NCI-H1092 treated with DMSO at 0.1 percent for 48 hours (cell line): ENCODE data around the gene MBLAC1.
"Not testable (repeated sequence)": the region's sequence is repeated elsewhere in the genome, so short reads cannot be mapped to it uniquely, and the experiment has no call there.

Experiments
- DNase-seq: peaks from one replicate; lab custom pipeline; 2025; lab: John Stamatoyannopoulos, UW

The MBLAC1 gene

DNA sequence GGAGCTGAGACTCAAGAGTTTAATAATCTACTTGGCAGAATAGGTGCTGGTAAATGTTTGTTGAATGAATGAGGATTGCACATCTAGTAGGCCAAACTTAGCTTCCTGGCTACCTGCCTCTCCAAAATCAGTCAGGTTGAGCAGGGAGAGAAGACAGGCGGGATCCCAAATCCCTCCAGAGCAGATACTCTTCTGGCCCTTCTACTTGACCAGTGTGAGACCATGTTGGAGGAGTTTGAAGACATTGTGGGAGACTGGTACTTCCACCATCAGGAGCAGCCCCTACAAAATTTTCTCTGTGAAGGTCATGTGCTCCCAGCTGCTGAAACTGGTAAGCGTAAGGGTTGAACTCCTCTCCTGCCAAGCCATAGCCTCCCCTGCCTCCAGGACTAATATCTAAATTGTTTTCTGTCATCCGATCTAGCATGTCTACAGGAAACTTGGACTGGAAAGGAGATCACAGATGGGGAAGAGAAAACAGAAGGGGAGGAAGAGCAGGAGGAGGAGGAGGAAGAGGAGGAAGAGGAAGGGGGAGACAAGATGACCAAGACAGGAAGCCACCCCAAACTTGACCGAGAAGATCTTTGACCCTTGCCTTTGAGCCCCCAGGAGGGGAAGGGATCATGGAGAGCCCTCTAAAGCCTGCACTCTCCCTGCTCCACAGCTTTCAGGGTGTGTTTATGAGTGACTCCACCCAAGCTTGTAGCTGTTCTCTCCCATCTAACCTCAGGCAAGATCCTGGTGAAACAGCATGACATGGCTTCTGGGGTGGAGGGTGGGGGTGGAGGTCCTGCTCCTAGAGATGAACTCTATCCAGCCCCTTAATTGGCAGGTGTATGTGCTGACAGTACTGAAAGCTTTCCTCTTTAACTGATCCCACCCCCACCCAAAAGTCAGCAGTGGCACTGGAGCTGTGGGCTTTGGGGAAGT, 2.2 kb upstream of the MBLAC1 start:
- no peak for DNase-seq

GRCh38 chr7:100126239-100126930, 382 bp upstream of the MBLAC1 start:
- peak; percentile 77 for DNase-seq

GRCh38 chr7:100127866-100128636, 1.3 kb downstream of the MBLAC1 start:
- DNase-seq = no peak

GRCh38 chr7:100128637-100128963, 1.8 kb downstream of the MBLAC1 start:
- DNase-seq = no peak

- DNase-seq = not testable (repeated sequence)
Observed at GRCh38 chr7:100130220-100130607, 3.4 kb downstream of the MBLAC1 start.

DNA sequence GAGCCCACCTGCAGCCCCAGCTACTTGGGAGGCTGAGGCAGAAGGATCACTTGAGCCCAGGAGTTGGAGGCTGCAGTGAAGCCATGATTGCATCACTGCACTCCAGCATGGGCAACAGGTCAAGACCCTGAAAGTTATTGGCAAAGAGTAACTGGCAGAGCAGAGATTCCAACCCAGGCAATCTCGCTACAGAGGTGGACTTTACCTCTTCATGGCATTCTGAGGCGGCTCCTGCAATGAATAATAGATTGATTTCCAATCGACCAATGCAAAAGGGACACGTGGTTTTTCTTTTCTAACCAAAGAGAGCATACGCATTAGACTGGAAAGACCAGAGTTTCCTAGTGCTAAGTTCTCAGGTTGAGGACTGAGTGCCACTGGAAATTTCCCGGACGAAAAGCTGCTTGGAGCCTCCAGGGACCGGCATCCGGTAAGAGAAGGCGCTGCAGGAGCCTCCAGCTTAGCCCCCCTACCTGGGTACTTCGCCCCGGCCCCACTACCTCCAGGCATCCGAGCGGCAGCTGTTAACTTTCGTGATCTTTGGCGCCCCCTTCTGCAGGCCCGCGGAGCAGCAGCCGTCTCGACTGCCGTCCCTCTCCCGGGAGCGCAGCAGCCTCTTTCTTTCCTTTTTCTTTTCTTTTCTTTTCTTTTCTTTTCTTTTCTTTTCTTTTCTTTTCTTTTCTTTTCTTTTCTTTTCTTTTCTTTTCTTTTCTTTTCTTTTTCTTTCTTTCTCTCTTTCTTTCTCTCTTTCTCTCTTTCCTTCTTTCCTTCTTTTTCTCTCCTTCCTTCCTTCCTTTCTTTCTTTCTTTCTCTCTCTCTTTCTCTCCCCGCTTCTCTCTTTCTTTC, 4.1 kb downstream of the MBLAC1 start:
- peak; percentile 80 for DNase-seq

DNA sequence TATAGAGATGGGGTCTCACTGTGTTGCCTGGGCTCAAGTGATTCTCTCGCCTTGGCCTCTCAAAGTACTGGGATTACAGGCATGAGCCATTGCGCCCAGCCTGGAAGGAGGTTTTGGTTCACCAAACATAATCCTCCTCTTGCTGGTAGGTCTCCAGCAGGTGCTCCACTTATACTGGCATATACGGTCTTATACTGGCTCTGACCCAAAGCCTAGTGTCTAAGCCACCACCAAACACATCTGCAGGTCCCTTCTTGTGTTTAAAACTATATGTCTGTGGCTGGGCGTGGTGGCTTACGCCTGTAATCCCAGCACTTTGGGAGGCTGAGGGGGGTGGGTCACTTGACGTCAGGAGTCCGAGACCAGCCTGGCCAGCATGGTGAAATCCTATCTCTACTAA, 5.4 kb downstream of the MBLAC1 start:
- peak; percentile 10 for DNase-seq

GRCh38 chr7:100132697-100133151, 6.0 kb downstream of the MBLAC1 start:
- peak; percentile 62 for DNase-seq

GRCh38 chr7:100137851-100138760, 11.3 kb downstream of the MBLAC1 start:
- DNase-seq = no peak

GRCh38 chr7:100141555-100141949, 14.8 kb downstream of the MBLAC1 start:
- DNase-seq = no peak

DNA sequence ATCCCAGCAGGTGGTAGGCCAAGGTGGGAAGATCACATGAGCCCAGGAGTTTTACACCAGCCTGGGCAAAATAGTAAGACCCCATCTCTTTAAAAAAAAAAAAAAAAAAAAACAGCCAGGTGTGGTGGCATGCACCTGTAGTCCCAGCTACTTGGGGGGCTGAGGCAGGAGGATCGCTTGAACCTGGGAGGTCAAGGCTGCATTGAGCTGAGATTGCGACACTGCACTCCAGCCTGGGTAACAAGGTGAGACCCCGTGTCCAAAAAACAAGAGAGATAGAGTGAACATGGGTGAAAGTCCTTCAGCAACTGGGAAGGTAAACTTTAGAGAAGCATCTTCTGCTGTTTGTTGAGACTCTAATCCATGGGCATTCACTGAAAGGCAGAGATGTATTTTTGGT, 15.7 kb downstream of the MBLAC1 start:
- DNase-seq = no peak

DNA sequence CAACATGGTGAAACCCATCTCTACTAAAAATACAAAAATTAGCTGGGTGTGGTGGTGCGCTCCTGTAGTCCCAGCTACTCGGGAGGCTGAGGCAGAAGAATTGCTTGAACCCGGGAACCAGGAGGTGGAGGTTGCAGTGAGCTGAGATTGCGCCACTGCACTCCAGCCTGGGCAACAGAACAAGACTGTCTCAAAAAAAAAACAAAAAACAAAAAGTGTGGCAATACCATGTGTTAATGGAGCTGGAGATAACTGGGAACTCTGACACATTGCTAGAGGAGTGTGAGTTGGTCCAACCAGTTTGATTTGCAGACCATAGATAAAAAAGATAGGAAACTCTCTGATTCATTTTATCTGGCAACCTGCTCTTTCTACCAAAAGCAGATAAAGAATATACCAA, 19.6 kb downstream of the MBLAC1 start:
- not testable (repeated sequence) for DNase-seq

DNA sequence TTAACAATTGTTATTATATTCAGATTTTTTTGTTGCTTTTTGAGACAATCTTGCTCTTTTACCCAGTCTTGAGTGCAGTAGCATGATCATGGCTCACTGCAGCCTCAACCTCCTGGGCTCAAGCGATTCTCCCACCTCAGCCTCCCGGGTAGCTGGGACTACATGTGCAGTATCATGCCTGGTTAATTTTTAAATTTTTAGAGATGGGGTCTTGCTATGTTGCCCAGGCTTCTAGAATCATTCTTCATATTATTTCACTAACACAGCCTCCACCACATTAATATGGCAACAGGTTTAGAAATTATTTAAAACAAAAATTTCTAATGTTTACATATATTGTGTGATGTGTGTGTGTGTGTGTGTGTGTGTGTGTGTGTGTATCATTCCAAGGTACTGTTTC, 20.5 kb downstream of the MBLAC1 start:
- no peak for DNase-seq

DNA sequence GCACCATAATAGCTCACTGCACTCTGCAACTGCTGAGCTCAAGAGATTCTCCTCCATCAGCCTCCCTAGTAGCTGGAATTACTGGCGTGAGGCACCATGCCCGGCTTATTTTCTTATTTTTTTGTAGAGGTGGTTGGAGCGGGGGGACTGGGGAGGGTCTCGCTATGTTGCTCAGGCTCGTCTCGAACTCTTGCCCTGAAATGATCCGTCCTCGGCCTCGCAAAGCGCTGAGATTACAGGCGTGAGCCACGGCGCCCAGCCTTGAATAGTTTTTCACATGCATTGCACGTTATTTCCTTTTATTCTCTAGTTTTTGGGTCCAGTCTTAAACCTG, 21.4 kb downstream of the MBLAC1 start:
- DNase-seq = no peak

DNA sequence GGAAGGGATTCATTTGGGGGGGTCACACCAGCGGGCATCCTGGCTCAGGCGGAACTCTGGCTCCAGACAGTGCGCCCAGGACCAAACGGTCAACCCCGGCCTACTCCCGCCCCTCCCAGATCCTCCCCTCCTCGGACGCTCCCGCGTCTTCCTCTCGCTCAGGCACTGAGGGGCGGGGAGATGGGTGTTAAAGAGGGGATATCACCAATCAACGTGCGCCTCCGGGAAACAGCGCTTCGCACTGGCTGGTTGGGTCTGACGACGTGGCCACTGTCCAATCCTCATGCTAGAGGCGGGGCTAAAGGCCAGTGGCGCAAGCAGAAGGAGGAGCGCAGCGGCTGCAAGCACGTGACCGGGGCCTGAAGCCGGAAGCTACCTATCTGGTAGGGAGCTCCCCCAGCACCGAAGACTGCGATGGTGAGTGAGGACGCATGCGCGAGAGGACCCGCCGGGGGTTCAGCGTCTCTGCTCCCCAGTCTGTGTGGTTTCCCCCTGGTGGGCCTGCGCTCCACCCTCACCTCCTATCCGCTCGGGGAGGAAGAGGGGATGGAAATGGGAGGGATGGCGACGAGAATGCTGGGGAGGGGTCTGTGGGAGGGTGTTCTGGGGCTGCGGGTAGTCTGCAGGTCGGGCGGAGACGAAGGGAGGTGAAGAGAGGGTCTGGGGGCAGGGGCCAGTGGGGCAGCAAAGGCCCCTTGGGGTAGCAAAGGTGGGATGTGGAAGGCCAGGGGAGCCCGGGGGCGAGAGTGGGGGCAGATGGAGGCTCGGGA, 22.0 kb downstream of the MBLAC1 start, which contains the start of gene LAMTOR4:
Gene LAMTOR4 (plus strand): TSS at position 360 of the 770 bp plus-strand sequence. CDS start 55 bp downstream, at position 415.
- DNase-seq = peak; percentile 99

GRCh38 chr7:100152404-100152803, 25.6 kb downstream of the MBLAC1 start:
- no peak for DNase-seq

GRCh38 chr7:100152937-100153666, 26.3 kb downstream of the MBLAC1 start:
- no peak for DNase-seq

- DNase-seq = no peak
Observed at GRCh38 chr7:100153708-100154535, 27.2 kb downstream of the MBLAC1 start.
